ENCODE results near the gene FAM20C. TPM values are rescaled to one million over a fixed set of nuclear protein-coding genes. Genes with fewer than 3 reads are reported as not detected.

Gene FAM20C
- total RNA-seq, 1 donor from 2014 or later, result 32.9 TPM

DNA sequence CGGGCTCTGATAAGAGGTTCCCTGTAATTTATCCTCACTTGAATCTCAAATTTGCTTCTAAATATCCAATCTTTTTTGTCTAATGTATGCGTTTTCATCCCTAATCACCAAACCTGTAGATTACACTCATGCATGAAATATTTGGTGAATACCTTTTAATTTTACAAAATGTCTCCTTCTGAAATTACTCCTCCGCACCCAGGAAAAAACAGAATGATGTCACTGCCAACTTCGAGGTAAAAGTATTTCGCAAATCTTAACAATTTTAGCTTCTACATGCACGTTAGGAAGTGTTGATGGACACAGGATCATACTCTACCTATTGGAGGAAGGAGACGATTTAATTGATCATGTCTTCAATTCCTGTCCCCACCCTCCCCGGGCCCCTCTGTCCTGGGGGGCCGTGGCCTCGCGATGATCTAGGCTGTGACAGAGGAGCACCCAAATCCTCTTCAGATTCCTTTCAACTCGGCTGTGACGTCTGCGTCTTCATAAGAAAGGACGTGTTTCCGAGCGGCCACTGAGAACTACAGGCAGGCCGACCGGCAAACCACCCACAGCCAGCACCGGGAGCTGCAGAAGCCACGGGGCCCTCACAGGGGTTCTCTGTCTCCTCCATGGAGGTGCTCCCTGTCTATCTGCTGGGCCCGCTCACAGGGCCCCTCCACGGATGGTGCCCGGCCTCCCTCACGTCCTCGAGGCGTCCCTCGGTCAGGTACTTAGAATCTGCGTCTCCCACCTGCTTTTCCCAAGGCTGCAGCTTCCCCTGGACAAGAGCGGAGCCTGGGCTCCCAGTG is 8.7 kb upstream of the FAM20C start:
- Mint-ChIP-seq H3K36me3 (ENCODE audit: insufficient read depth) (no peaks in the 10 kb centered on the region), H3K27me3 (peaks cover 37% of the 10 kb centered on the region), H3K27ac (no peak overlapping the region), H3K4me1 (ENCODE audit: low read depth) (peaks cover 1% of the 10 kb centered on the region), H3K4me3 (ENCODE audit: low read depth) (no peak overlapping the region), H3K9me3 (ENCODE audit: low read depth) (no peaks in the 10 kb centered on the region)
- TF ChIP-seq, protein P1, sequence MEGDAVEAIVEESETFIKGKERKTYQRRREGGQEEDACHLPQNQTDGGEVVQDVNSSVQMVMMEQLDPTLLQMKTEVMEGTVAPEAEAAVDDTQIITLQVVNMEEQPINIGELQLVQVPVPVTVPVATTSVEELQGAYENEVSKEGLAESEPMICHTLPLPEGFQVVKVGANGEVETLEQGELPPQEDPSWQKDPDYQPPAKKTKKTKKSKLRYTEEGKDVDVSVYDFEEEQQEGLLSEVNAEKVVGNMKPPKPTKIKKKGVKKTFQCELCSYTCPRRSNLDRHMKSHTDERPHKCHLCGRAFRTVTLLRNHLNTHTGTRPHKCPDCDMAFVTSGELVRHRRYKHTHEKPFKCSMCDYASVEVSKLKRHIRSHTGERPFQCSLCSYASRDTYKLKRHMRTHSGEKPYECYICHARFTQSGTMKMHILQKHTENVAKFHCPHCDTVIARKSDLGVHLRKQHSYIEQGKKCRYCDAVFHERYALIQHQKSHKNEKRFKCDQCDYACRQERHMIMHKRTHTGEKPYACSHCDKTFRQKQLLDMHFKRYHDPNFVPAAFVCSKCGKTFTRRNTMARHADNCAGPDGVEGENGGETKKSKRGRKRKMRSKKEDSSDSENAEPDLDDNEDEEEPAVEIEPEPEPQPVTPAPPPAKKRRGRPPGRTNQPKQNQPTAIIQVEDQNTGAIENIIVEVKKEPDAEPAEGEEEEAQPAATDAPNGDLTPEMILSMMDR (IDR thresholded peaks at IDR 0.05; ENCODE audit: unreplicated experiment), result no peak
- DNase-seq (ENCODE audit: low spot score, unreplicated experiment), result no peak

DNA sequence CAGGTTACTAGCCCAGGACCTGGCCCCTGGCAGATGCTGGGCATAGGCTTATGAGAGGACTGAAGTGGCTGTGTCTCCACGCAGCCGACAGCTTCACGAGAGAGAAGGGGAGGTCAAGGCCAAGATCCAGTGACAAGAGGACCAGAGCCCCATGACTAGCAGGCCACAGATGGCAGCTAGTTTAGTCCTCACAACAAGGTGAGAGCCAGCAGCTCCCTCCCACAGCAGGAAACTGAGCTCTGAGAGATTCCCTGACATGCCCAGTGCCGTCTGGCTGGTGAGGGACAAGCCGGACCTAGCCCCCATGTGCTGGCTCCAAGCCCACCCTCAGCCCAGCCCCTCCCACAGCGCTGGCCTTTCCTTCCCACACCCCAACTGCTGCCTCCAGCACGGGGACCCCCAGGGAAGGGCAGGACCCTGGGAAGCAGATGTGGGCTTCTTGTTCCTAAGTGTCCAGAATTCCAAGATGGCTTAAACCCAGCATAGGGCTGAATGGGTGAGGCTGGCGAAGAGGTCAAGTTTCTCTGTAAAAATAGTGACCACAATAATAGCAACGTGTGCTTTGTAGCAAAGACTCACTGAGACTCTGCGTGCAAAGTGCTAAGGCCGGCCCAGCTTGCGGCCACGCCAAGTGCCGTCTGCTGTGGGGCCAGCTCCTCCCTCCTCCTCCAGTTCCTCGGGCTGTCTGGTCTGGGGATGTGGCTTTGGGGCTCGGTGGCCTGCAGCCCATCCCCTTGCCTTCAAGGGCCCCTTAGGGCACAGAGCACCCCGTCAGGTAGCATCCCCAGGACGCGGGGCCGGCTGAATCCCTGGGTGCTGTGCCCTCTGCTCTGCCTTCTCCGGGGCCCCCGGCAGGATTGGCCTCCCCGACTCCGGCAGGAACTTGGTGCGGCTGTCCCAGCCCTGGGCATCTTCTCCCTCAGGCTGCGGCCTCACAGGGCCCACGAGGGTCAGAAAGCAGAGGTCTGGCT is 7.8 kb upstream of the FAM20C start:
- TF ChIP-seq, protein P1 (IDR thresholded peaks at IDR 0.05; ENCODE audit: unreplicated experiment), result no peak
- no peaks in the 10 kb centered on the region for H3K9me3 Mint-ChIP-seq (ENCODE audit: low read depth)
- no peaks in the 10 kb centered on the region for H3K36me3 Mint-ChIP-seq (ENCODE audit: insufficient read depth)
- peaks cover 1% of the 10 kb centered on the region for H3K4me1 Mint-ChIP-seq (ENCODE audit: low read depth)
- no peak overlapping the region for H3K4me3 Mint-ChIP-seq (ENCODE audit: low read depth)
- H3K27me3 Mint-ChIP-seq, result peaks cover 38% of the 10 kb centered on the region
- DNase-seq (ENCODE audit: low spot score, unreplicated experiment), result no peak
- no peak overlapping the region for H3K27ac Mint-ChIP-seq

DNA sequence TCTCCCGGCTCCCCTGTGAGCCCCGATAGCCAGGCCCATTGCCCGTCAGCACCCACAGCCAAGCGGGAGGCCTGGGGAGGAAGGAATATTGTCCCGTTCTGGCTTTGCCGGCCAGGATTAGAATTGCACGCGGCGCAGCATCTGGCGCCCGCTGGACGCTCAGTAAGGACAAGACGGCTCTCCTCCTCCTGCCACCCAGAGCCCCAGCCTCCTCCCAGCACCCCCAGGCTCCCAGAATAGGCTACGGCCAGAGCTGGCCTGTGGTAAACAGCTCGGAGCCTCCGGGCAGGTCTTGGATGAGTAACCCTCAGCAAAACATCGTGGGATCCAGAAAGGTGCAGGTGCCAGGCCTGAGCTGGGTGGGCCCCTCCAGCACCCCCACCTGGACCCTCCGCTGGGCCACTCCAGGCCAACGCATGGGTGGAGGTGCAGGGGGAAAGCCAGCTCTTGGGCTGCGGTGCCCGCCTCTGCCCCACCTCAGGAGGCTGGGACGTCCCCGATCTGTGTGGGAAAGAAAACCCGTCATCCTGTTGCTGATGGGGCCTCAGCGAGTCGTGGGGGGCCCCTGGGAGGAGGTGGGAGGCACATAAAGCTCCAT is 5.8 kb upstream of the FAM20C start:
- H3K4me3 Mint-ChIP-seq (ENCODE audit: low read depth), result no peak overlapping the region
- TF ChIP-seq, protein P1 (IDR thresholded peaks at IDR 0.05; ENCODE audit: unreplicated experiment), result no peak
- no peak for DNase-seq (ENCODE audit: low spot score, unreplicated experiment)
- peaks cover 3% of the 10 kb centered on the region for H3K4me1 Mint-ChIP-seq (ENCODE audit: low read depth)
- H3K27me3 Mint-ChIP-seq, result peaks cover 43% of the 10 kb centered on the region
- no peaks in the 10 kb centered on the region for H3K9me3 Mint-ChIP-seq (ENCODE audit: low read depth)
- H3K36me3 Mint-ChIP-seq (ENCODE audit: insufficient read depth), result no peaks in the 10 kb centered on the region
- no peak overlapping the region for H3K27ac Mint-ChIP-seq

DNA sequence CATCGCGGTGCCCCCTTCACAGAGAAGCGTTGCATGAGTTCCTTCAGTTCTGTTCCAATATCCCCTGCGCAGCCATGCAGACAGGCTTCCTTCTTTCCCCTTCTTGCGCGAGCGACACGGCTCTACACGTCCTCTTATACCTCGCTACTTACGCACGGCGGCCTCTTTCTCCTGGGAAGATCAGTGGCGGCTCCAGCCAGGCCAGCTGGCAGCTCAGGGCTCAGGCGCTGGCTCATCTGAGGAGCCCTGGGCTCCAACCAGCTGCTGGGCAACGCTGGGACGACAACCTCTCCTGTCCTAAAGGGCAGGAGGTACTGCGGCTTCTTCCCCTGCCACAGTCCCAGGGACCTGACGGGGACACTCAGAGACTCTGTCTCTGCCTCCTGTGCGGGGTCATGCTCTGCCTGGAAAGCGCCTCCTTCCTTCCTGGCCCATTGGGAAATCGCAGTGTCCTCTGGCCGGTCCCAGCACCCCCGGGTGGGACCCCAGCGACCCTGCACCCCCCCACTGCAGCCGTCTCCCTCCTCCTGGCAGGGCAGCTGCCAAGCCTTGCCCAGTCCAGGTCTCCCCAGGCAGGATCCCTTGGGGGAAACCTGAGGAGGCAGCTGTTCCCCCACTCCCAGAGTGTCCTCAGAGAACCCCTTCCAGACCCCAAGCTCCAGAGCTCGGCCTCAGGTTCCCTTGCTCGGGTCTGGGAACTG is 5.0 kb upstream of the FAM20C start:
- TF ChIP-seq, protein P1 (IDR thresholded peaks at IDR 0.05; ENCODE audit: unreplicated experiment), result no peak
- Mint-ChIP-seq H3K4me3 (ENCODE audit: low read depth) (no peak overlapping the region), H3K9me3 (ENCODE audit: low read depth) (no peaks in the 10 kb centered on the region), H3K36me3 (ENCODE audit: insufficient read depth) (no peaks in the 10 kb centered on the region), H3K4me1 (ENCODE audit: low read depth) (peaks cover 3% of the 10 kb centered on the region), H3K27ac (peak overlapping the region; percentile 23), H3K27me3 (peaks cover 42% of the 10 kb centered on the region)
- no peak for DNase-seq (ENCODE audit: low spot score, unreplicated experiment)

All from progenitor cell of endocrine pancreas (in vitro differentiated cells).